Subcutaneous abdominal adipose tissue (tissue), 5 donors: Measurements from ENCODE around the gene SNX14.

Experiments
- H3K27ac ChIP-seq: one replicate; pipeline ENCODE4 v1.7.0; 2013; ENCODE audit warnings: low read depth, mild to moderate bottlenecking, inconsistent platforms, low read length, moderate library complexity
- H3K27me3 ChIP-seq, 5 donors: one replicate each; pipeline ENCODE4 v1.7.0; 2013; ENCODE audit warnings: low read length in 5 of 5, inconsistent platforms in 1 of 5; ENCODE audit not compliant: control insufficient read depth in 5 of 5, insufficient read depth in 4 of 5
- H3K36me3 ChIP-seq, 5 donors: one replicate each; pipeline ENCODE4 v1.7.0; 2013; ENCODE audit warnings: low read length in 5 of 5; ENCODE audit not compliant: control insufficient read depth in 5 of 5, insufficient read depth in 5 of 5
- H3K4me1 ChIP-seq, 5 donors: one replicate each; pipeline ENCODE4 v1.7.0; 2013; ENCODE audit warnings: low read length in 5 of 5, mild to moderate bottlenecking in 3 of 5, moderate library complexity in 1 of 5; ENCODE audit not compliant: control insufficient read depth in 5 of 5, insufficient read depth in 5 of 5
- H3K4me3 ChIP-seq, 5 donors: one replicate each; pipeline ENCODE4 v1.7.0; 2013; ENCODE audit warnings: low read length in 5 of 5, low read depth in 1 of 5
- H3K9ac ChIP-seq, 5 donors: one replicate each; pipeline ENCODE4 v1.7.0; 2013; ENCODE audit warnings: low read length in 5 of 5, mild to moderate bottlenecking in 4 of 5, moderate library complexity in 3 of 5
- H3K9me3 ChIP-seq, 5 donors: one replicate each; pipeline ENCODE4 v1.7.0; 2013; ENCODE audit warnings: low read length in 5 of 5; ENCODE audit not compliant: control insufficient read depth in 5 of 5
- donor health status: healthy.
- donor health status: healthy.
- donor health status: healthy.
- donor health status: healthy.
- donor health status: healthy.

SNX14 gene

DNA sequence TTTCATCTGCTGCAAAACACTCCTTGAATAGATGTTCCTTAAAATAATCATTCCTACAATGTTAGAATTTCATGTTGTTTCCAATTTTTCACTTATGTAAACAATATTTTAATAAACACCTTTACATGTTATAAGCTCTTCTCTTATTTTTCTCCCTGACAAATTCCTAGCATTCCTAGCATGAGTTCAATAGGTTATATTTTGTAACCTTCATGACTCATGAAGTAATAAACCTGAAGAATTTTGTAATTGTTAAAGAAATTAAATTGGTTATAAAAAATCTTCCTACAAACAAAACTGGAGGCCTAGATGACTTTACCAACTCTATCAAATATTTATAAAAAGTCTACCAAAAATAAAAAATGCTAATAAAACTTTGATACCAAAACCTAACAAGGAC is 77.5 kb downstream of the SNX14 start:
- peaks cover 35 to 48% (median 37%) of the 10 kb centered on the region in 5 donors for H3K36me3 ChIP-seq

DNA sequence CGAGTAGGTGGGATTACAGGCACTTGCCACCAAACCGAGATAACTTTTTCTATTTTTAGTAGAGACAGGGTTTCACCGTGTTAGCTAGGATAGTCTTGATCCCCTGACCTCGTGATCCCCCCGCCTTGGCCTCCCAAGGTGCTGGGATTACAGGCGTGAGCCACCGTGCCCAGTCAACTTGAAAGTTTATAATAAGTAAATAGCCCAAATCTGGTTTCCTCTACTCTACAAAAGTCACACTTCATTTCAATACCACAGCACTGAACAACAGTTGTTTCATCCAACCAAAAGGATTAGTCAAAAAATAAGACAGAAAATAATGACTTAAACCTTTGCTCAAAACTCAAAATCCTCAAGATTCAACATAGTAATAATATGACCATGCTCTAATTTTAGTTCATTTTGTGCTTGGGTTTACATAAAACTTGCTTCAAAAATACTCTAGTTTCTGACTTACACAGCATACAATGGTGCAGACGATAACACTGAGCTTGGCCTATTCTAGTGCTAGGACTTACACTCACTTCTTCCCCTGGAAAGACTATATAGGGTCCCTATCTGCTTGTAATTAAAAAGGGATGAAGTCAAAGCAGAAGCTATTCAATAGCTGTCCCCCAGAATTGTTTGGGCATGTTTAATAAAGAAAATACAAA is 87.1 kb downstream of the SNX14 start:
- no peak overlapping the region for H3K4me3 ChIP-seq
- H3K27me3 ChIP-seq: no peaks in the 10 kb centered on the region
- no peak overlapping the region for H3K9ac ChIP-seq
- H3K9me3 ChIP-seq: no peaks in the 10 kb centered on the region
- peaks cover 18 to 45% (median 35%) of the 10 kb centered on the region in 5 donors for H3K36me3 ChIP-seq
- no peaks in the 10 kb centered on the region for H3K4me1 ChIP-seq
- no peak overlapping the region for H3K27ac ChIP-seq

More for the DNA sequence above, 77.5 kb downstream of the SNX14 start:
- H3K4me1 ChIP-seq: no peaks in the 10 kb centered on the region
- no peak overlapping the region for H3K27ac ChIP-seq
- H3K4me3 ChIP-seq: no peak overlapping the region
- H3K9me3 ChIP-seq: no peaks in the 10 kb centered on the region
- H3K27me3 ChIP-seq: no peaks in the 10 kb centered on the region
- no peak overlapping the region for H3K9ac ChIP-seq

DNA sequence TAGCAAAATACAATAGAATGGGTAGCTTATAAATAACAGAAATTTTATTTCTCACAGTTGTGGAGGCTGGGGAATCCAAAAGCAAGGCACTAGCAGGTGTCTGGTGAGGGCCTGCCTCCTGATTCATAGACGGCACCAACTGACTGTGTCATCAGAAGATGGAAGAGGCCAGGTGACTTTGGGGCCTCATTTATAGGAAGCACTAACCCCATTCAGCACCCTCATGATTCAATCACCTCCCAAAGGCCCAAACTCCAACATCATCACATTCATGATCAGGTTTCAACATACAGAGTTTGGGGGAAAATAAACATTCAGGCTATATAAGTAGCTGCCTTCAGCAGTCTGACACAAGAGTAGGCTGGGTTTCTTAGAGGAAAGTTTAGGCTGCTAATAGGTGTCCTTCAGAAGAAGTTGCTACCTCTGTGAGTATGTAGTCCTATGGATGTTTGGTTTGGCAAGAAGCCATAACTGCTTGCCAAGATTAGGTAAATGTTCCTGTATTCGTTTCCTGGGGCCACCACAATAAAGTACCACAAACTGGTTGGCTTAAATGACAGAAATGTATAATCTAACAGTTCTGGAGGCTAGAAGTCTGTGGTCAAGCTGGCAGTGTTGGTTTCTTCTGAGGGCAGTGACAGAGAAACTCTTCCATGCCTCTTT is 94.9 kb downstream of the SNX14 start:
- no peaks in the 10 kb centered on the region for H3K4me1 ChIP-seq
- no peaks in the 10 kb centered on the region for H3K9me3 ChIP-seq
- H3K27me3 ChIP-seq: no peaks in the 10 kb centered on the region
- no peak overlapping the region for H3K27ac ChIP-seq
- H3K36me3 ChIP-seq: peaks cover 0 to 12% (median 10%) of the 10 kb centered on the region in 5 donors
- no peak overlapping the region for H3K4me3 ChIP-seq
- H3K9ac ChIP-seq: no peak overlapping the region

DNA sequence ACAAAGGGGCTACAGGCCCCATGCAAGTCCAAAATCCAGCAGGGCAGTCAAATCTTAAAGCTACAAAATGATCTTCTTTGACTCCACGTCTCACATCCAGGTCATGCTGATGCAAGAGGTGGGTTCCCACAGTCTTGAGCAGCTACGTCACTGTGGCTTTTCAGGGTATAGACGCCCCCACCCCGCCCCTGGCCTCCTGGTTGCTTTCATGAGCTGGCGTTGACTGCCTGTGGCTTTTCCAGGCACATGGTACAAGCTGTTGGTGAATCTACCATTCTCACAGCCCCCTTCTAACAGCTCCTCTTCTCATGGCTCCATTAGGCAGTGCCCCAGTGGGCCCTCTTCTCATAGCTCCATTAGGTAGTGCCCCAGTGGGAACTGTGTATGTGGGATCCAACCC is 96.8 kb downstream of the SNX14 start:
- no peak overlapping the region for H3K4me3 ChIP-seq
- H3K9ac ChIP-seq: no peak overlapping the region
- H3K27me3 ChIP-seq: no peaks in the 10 kb centered on the region
- H3K9me3 ChIP-seq: no peaks in the 10 kb centered on the region
- H3K4me1 ChIP-seq: no peaks in the 10 kb centered on the region
- H3K36me3 ChIP-seq: peaks cover 0 to 2% (median 0%) of the 10 kb centered on the region in 5 donors
- H3K27ac ChIP-seq: no peak overlapping the region

DNA sequence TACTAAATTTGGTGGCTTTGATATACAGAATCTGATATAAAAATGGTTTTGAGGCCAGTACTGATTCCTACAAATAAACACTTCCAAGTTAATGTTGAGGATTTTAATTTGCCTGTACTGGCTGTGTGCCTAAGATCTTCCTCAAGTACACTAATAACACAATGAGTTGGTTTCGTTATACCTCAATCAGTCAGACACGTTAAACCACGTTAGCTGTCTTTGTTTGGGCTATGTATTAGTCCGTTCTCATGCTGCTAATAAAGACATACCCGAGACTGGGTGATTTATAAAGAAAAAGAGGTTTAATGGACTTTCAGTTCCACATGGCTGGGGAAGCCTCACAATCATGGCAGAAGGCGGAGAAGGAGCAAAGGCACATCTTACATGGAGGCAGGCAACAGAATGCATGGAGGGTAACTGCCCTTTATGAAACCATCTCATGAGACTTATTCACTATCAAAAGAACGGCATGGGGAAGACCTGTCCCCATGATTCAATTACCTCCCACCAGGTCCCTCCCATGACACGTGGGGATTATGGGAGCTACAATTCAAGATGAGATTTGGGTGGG is 97.6 kb downstream of the SNX14 start:
- Histone ChIP-seq H3K9ac (no peak overlapping the region), H3K36me3 (no peaks in the 10 kb centered on the region), H3K9me3 (no peaks in the 10 kb centered on the region), H3K27ac (no peak overlapping the region), H3K4me3 (no peak overlapping the region), H3K27me3 (no peaks in the 10 kb centered on the region), H3K4me1 (no peaks in the 10 kb centered on the region)

DNA sequence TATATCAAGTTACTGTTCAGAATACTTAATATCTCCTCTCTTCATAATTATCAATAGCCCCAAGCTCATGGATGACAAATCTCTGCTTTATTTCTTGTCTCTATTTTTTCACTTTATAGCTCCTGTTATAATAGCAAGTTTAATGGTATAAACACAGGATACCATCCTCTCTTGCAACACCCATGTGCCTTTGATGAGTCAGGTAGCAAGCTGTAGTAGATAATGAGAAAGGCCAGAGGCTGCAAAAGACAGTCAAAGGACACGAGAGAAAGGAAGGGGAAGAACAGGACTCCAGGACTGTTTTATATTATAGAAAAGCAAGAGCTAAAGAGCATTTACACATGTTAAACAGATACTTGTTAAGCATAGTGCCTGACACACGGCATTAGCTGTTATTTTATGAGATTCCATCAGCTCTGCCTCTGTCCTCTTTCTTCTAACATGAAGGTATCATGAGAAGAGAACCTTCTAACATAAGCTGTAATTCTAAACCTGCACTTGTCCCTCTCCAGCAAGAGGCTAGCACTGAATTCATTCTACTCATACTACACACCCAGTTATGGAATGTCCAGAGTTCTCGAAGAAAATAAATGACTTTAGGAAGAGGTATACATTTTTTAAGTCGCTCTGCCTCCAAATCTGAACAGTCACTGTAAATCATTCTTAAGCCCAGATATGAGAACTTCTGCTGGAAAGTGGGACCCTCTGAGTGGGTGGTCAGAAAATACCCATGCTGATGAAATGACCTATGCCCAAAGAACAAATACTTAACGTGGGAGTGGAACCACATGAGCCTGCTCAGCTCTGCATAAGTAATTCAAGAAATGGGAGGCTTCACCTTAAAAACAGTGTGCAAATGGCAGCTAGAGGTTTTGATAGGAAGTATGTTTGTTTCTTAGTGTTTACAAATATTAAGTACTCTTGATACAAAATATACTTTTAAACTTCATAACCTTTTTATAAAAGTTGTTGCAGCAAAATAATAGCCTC is 98.8 kb downstream of the SNX14 start:
- Histone ChIP-seq H3K9me3 (no peaks in the 10 kb centered on the region), H3K27ac (no peak overlapping the region), H3K4me3 (no peak overlapping the region), H3K27me3 (no peaks in the 10 kb centered on the region), H3K36me3 (peaks cover 0 to 6% (median 0%) of the 10 kb centered on the region in 5 donors), H3K9ac (no peak overlapping the region), H3K4me1 (peaks cover 0 to 1% (median 0%) of the 10 kb centered on the region in 5 donors)

DNA sequence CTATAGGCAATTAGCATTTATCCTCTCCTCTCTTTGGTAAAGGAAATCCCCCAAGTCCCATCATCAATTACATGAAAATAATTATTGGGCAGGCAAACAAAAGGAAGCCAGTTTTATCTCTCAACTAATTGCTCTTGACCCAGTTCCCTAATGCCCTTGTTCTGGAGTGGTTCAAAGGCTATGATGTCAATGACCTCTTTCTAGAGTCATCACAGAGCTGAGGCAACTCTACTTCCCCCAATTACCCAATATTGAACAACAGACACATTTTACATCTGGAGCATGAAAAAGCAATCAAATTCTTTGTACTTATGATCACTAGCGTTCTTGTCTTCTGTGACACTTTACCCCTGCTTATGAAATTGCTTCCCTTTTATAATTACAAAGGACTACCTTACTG is 100.3 kb downstream of the SNX14 start:
- H3K27me3 ChIP-seq: no peaks in the 10 kb centered on the region
- no peak overlapping the region for H3K9ac ChIP-seq
- H3K9me3 ChIP-seq: no peaks in the 10 kb centered on the region
- peaks cover 0 to 13% (median 0%) of the 10 kb centered on the region in 5 donors for H3K36me3 ChIP-seq
- no peak overlapping the region for H3K27ac ChIP-seq
- no peak overlapping the region for H3K4me3 ChIP-seq
- peaks cover 0 to 1% (median 0%) of the 10 kb centered on the region in 5 donors for H3K4me1 ChIP-seq

DNA sequence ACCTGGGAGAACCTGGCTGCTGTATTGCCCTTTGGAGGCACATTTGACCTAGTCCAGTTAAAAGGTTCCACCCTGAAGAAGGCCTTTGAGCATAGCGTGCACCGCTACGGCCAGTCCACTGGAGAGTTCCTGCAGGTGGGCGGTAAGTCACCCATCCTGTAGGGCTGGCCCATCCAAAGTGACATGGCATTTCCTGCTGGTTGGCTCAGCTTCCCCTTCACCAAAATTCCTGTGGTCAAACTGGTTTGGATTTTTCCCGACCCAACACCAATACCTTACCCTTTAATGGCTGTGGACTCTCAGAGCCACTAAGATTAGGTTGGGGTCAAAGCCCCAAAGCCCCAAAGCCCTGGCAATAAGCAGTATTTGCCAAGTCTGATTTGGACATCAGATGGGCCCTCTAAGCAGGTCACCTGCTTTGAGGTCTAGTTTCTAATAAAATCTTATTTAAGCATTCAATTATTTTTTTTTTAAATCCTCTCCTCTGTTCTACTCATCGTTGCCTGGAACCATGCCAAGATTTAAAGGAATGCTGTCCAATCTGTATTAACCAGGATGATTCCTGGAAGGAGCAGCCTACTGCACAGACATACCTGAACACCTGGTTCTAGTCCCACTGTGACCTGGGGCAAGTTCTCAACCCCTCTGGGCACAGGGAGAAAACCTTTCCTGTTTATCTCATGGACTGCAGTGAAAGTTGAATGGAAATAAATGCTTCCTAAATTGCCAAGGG is 103.0 kb downstream of the SNX14 start:
- no peak overlapping the region for H3K4me3 ChIP-seq
- H3K27ac ChIP-seq: no peak overlapping the region
- H3K4me1 ChIP-seq: peaks cover 0 to 1% (median 0%) of the 10 kb centered on the region in 5 donors
- H3K27me3 ChIP-seq: no peaks in the 10 kb centered on the region
- peaks cover 0 to 17% (median 0%) of the 10 kb centered on the region in 5 donors for H3K36me3 ChIP-seq
- H3K9ac ChIP-seq: no peak overlapping the region
- H3K9me3 ChIP-seq: no peaks in the 10 kb centered on the region

DNA sequence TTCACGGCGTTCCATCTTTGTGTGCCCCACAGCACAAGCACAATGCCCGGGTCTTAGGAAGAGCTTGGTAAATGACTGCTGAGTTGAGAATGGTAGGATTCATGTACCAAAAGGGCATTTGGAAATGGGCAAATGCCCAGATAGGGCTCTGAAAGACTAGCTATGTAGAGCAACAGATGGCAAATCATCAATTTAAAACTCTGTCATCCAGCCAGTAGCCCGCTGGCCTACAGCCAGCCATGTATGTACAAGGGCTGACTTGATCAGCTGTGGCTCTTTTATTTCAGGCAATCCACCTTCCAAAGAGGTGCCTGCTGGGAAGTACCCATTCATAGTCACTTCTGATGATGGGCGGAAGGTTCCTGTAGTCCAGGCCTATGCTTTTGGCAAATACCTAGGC is 108.7 kb downstream of the SNX14 start:
- Histone ChIP-seq H3K4me1 (peaks cover 0 to 2% (median 0%) of the 10 kb centered on the region in 5 donors), H3K27ac (no peak overlapping the region), H3K36me3 (peaks cover 0 to 12% (median 0%) of the 10 kb centered on the region in 5 donors), H3K9ac (no peak overlapping the region), H3K27me3 (peaks cover 0 to 5% (median 0%) of the 10 kb centered on the region in 5 donors), H3K9me3 (no peaks in the 10 kb centered on the region), H3K4me3 (no peak overlapping the region)
